Esophagus muscularis mucosa (tissue), 3 donors: ENCODE measurements around the gene TNFAIP8L1.

Experiments
- POLR2A ChIP-seq: fragments of 450-650 bp; IDR thresholded peaks from one replicate; pipeline ENCODE4 v1.6.1; 2017; ENCODE audit warnings: antibody characterized with exemption, moderate library complexity, mild to moderate bottlenecking, low read depth
- POLR2AphosphoS5 ChIP-seq, 2 donors: sonication (generic); formaldehyde crosslinking; IDR thresholded peaks; one replicate each; pipeline ENCODE4 v1.6.1; 2017; ENCODE audit warnings: antibody characterized with exemption in 2 of 2
- TF ChIP-seq, protein P1 (sequence below), 3 experiments: fragments of 200-600 bp in 2 of 3; fragments of 450-650 bp in 1 of 3; sonication (generic) in 2 of 3; IDR thresholded peaks; one replicate each; pipeline ENCODE4 v1.5.1; 2017 to 2019; ENCODE audit warnings: antibody characterized with exemption in 3 of 3, mild to moderate bottlenecking in 2 of 3, moderate library complexity in 1 of 3

DNA sequence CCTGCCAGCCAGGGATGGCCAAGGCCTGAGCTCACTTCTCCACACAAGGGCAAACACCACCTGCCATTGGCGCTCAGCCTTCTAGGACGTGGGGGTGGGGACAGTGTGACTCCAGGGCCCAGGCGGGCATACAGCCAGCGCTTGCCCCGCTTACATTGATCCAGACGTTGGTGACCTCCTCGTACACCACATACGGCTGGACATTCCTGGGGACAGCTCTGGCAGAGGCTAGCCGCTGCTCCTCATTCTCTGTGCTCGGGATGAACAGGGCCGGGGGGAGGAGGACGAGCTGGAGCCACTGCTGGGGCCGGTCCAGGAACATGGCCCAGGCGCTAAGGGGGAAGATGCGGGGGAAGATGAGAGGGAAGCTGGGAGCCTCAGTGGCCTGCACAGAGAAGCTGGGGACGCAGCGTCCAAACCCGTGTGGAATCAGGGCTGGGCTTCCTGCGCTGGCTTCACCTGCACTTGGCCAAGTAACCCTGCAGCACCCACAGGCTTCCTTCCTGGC lies 56.0 kb downstream of the TNFAIP8L1 start:
- TF ChIP-seq POLR2A (no peak), POLR2AphosphoS5 (IDR thresholded peaks at IDR 0.05) (peak in 1 of 2 donors; percentile 27)
- TF ChIP-seq, protein P1, sequence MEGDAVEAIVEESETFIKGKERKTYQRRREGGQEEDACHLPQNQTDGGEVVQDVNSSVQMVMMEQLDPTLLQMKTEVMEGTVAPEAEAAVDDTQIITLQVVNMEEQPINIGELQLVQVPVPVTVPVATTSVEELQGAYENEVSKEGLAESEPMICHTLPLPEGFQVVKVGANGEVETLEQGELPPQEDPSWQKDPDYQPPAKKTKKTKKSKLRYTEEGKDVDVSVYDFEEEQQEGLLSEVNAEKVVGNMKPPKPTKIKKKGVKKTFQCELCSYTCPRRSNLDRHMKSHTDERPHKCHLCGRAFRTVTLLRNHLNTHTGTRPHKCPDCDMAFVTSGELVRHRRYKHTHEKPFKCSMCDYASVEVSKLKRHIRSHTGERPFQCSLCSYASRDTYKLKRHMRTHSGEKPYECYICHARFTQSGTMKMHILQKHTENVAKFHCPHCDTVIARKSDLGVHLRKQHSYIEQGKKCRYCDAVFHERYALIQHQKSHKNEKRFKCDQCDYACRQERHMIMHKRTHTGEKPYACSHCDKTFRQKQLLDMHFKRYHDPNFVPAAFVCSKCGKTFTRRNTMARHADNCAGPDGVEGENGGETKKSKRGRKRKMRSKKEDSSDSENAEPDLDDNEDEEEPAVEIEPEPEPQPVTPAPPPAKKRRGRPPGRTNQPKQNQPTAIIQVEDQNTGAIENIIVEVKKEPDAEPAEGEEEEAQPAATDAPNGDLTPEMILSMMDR (IDR thresholded peaks at IDR 0.05) = no peak
